Testis (tissue), 2 donors: ENCODE results near the gene GSX2.
"Not testable (repeated sequence)": the region's sequence is repeated elsewhere in the genome, so short reads cannot be mapped to it uniquely, and the experiment has no call there.

Experiments used
- POLR2A ChIP-seq: fragments of 450-650 bp; IDR thresholded peaks from one replicate; pipeline ENCODE4 v1.6.1; 2017; ENCODE audit warnings: antibody characterized with exemption, mild to moderate bottlenecking, moderate library complexity
- TF ChIP-seq, protein P1 (sequence below), 3 experiments: fragments of 450-650 bp in 2 of 3; fragments of 200-600 bp in 1 of 3; sonication (generic) in 1 of 3; IDR thresholded peaks; one replicate each; pipeline ENCODE4 v1.5.1; 2016 to 2019; ENCODE audit warnings: antibody characterized with exemption in 3 of 3, mild to moderate bottlenecking in 2 of 3, moderate library complexity in 1 of 3

GRCh38 chr4:54128694-54129093 is 28.7 kb downstream of the GSX2 start:
- TF ChIP-seq, protein P1, sequence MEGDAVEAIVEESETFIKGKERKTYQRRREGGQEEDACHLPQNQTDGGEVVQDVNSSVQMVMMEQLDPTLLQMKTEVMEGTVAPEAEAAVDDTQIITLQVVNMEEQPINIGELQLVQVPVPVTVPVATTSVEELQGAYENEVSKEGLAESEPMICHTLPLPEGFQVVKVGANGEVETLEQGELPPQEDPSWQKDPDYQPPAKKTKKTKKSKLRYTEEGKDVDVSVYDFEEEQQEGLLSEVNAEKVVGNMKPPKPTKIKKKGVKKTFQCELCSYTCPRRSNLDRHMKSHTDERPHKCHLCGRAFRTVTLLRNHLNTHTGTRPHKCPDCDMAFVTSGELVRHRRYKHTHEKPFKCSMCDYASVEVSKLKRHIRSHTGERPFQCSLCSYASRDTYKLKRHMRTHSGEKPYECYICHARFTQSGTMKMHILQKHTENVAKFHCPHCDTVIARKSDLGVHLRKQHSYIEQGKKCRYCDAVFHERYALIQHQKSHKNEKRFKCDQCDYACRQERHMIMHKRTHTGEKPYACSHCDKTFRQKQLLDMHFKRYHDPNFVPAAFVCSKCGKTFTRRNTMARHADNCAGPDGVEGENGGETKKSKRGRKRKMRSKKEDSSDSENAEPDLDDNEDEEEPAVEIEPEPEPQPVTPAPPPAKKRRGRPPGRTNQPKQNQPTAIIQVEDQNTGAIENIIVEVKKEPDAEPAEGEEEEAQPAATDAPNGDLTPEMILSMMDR (IDR thresholded peaks at IDR 0.05), result not testable (repeated sequence)
- not testable (repeated sequence) for TF ChIP-seq POLR2A
